K562 treated with DMSO at 1 percent for 12 hours (cell line): ENCODE data around the gene PSMD5. TPM values are rescaled to one million over a fixed set of nuclear protein-coding genes. Genes with fewer than 3 reads are reported as not detected.

ENCODE experiments used
- total RNA-seq: library from RNA; unstranded; fragments of 300-600 nt; gene quantifications from 2 replicates; pipeline ENCODE4 v1.2.3, GENCODE V29; 2022; ENCODE audit not compliant: insufficient read depth

Gene PSMD5
- 20.2 and 64.5 TPM in 2 replicates for total RNA-seq

DNA sequence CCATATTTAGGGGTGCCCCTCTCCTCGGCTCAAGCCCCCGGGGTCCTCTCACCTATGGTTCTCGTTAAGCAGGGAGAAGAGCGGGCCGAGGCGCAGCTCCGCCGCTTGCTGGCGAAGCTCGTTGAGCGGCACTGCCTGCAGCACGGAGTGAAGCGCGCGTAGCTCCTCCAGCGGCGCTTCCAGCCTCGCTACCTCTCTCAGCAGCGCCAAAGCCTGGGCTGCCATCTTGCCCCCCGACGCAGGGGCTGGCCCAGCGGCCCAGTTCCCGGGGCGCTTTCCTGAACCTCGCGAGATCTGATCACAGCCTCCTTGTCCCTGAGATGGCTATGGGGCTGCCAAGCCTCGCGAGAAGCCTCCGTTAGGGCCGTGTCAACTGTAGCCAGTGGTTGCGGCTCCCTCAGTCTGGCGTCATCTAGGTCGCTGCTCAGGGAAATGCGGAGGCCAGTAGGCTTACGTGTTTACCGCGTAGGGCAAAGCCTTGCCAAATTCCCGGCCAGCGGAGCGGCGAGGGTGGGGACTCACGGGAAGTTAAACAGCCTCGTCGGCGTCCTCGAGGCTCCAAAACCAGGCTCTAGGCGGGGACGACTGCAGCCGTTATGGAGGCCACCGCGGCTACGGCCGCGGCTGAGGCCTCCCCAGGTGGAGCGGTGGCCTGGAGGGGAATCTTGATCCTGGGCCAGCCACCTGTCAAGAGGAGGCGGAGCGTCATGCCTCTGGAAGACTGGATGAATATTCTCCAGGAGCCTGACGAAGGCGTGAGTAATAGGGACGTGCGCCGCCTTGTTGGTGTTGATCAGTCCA is at the start of gene PSMD5:
Gene PSMD5 (minus strand): TSS at position 238 of the 801 bp plus-strand sequence. CDS start 13 bp downstream, at position 225.

DNA sequence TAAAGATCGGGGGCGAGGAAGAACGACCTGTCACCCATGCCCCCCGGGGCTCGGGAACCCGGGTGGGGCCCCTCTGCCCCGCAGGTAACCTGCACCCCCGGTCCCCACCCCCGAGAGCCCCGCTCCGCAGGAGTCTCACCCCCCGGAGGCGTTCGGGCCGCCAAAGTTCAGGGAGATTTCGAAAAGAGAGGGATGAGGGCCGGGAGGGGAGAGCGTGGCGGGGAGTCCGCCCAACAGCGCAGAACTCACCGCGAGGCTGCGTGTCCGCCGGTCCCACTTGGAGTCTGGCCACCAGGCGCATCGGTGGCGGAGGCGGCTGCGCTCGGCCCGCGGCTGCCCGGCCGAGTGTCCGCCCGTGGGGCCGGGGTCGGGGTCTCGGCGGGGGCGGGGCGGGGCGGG is 34.1 kb upstream of the PSMD5 start, which contains the start of gene PHF19:
Gene PHF19 (minus strand): TSS at position 347 of the 399 bp plus-strand sequence. CDS start 2,447 bp downstream, outside the sequence.

DNA sequence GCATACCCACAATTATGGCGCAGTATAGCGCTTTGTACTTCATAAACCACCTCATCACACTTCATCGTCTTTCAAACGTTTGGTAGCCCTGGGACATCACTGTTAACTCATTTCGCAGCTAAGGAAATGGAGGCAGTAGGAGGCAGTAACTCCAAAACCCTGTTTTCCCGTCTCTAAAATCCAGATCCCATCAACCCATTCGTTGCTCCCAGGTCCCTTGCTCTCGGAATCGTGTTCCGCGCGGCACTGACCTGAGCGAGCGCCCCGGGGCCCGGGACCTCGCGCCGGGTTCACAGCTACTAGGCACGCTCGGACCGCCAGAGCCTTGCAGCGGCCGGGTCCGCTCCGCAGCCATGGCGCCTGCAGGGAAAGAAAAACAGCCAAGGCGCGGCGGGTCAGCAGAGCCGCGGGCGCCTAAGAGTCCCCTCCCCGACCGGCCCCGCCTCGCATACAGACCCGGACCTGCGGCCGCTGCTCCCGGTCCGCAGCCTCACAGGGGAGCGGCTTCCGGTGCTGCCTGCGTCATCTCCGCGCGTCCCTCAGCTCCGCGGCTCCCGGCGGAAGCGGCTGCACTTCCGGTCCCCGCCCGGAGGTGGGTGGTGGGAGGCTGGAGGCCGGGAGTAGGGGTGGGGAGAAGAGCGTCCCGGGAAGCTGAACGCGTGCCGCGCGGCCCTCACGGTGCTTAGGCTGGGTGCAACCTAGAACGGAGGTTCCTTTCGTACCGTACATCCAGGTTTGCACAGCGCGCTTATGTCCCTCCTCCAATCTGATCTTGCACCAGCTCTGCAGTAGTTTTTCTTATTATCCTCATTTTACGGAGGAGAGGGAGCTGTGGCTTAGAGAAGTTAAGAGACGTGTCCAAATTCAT is 49.6 kb downstream of the PSMD5 start, which contains the start of gene FBXW2:
Gene FBXW2 (minus strand): TSS at position 519 of the 868 bp plus-strand sequence. CDS start 5,158 bp downstream, outside the sequence.

Other genes with a start within 250 kb of the PSMD5 start
- 3.7 and 12.1 TPM in 2 replicates for gene MEGF9, start 128.5 kb downstream of the PSMD5 start, total RNA-seq
- 4.9 and 28.0 TPM in 2 replicates for gene FBXW2, start 49.5 kb downstream of the PSMD5 start, total RNA-seq
- gene PHF19, start 34.3 kb upstream of the PSMD5 start, total RNA-seq, result 103 and 112 TPM in 2 replicates
- gene TRAF1, start 83.9 kb upstream of the PSMD5 start, total RNA-seq, result not detected in 2 replicates
- gene C5, start 207.4 kb upstream of the PSMD5 start, total RNA-seq, result 0.14 and 1.5 TPM in 2 replicates
- 7.6 and 25.2 TPM in 2 replicates for gene CNTRL, start 232.0 kb upstream of the PSMD5 start, total RNA-seq